ENCODE data around the gene CDH13.

Gene CDH13

GRCh38 chr16:82651921-82652601, 25.3 kb downstream of the CDH13 start:
- no peak overlapping the region for H3K27ac ChIP-seq
- TF ChIP-seq ZFX (IDR thresholded peaks at IDR 0.05) (no peak), CTCF (conservative IDR thresholded peaks at IDR 0.05) (no peak)

GRCh38 chr16:82652826-82653225, 26.1 kb downstream of the CDH13 start:
- TF ChIP-seq CTCF (conservative IDR thresholded peaks at IDR 0.05), result no peak
- TF ChIP-seq ZFX (IDR thresholded peaks at IDR 0.05), result no peak

GRCh38 chr16:82653550-82654511, 27.1 kb downstream of the CDH13 start:
- no peak for TF ChIP-seq CTCF (conservative IDR thresholded peaks at IDR 0.05)
- no peak for TF ChIP-seq ZFX (IDR thresholded peaks at IDR 0.05)
- no peak overlapping the region for H3K27ac ChIP-seq

More at GRCh38 chr16:82652826-82653225, 26.1 kb downstream of the CDH13 start:
- no peak overlapping the region for H3K27ac ChIP-seq

- no peak for TF ChIP-seq CTCF (conservative IDR thresholded peaks at IDR 0.05)
- no peak for TF ChIP-seq ZFX (IDR thresholded peaks at IDR 0.05)
- no peak overlapping the region for H3K27ac ChIP-seq
Measured at GRCh38 chr16:82655072-82655714, 28.4 kb downstream of the CDH13 start.

- H3K27ac ChIP-seq, result no peak overlapping the region
- TF ChIP-seq CTCF (conservative IDR thresholded peaks at IDR 0.05), result no peak
- no peak for TF ChIP-seq ZFX (IDR thresholded peaks at IDR 0.05)
Measured at GRCh38 chr16:82655720-82656490, 29.1 kb downstream of the CDH13 start.

GRCh38 chr16:82657239-82657638, 30.5 kb downstream of the CDH13 start:
- TF ChIP-seq CTCF (conservative IDR thresholded peaks at IDR 0.05), result no peak
- TF ChIP-seq ZFX (IDR thresholded peaks at IDR 0.05), result no peak
- no peak overlapping the region for H3K27ac ChIP-seq
